HG02981 (cell line): ENCODE data around the gene POLR3H.

Experiments
- ATAC-seq: cut with Tn5 transposase; IDR thresholded peaks from one replicate; pipeline ENCODE4 v1.9.1; 2021; ENCODE audit warnings: mild to moderate bottlenecking, moderate library complexity; ENCODE audit not compliant: unreplicated experiment

Gene POLR3H

DNA sequence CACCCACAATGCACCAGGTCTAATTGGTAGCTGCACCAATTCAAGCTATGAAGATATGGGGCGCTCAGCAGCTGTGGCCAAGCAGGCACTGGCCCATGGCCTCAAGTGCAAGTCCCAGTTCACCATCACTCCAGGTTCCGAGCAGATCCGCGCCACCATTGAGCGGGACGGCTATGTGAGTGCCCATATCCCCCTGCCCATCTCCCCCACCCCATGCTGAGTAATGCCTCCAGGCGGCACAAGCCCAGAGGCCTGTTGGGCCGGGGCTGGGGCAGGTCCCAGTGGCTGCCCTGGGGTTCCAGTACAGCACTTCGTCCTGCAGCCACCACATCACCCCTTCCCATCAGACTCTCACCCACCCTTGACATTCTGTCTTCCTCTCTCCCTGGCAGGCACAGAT is 21.5 kb downstream of the POLR3H start:
- no peak for ATAC-seq

DNA sequence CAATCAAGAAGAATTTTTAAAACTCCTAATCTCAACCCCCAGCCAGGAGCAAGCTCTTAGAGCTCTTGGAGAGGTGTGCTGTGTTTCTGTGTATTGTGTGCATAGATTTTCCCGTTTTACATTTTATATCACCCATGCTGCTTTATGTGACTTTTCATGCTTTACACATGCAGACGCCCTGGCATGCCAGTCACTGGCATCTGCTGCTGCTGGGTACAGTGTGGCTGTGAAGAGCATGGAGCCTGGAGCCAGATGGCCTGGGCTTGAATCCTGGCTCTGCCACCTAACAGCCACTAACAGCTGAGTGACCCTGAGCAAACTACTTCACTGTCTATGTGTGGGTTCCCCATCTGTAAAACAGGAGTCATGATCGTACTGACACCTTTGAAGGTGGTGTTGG is 23.1 kb downstream of the POLR3H start:
- ATAC-seq = no peak

DNA sequence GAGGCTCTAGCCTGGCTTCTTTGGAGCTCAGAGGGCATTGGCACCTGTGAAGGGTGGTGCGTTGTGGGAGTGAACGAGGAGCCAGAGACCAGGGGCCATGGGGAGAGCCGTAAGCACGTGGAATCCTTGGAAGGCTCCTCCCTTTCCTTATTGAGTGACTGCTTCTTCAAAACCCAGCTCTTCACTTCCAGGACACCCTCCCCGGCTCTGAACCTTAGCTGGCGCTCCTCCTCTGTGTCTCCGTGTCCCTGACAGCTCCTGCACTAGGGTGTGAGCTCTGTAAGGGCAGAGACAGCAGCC is 26.3 kb downstream of the POLR3H start:
- ATAC-seq = no peak

DNA sequence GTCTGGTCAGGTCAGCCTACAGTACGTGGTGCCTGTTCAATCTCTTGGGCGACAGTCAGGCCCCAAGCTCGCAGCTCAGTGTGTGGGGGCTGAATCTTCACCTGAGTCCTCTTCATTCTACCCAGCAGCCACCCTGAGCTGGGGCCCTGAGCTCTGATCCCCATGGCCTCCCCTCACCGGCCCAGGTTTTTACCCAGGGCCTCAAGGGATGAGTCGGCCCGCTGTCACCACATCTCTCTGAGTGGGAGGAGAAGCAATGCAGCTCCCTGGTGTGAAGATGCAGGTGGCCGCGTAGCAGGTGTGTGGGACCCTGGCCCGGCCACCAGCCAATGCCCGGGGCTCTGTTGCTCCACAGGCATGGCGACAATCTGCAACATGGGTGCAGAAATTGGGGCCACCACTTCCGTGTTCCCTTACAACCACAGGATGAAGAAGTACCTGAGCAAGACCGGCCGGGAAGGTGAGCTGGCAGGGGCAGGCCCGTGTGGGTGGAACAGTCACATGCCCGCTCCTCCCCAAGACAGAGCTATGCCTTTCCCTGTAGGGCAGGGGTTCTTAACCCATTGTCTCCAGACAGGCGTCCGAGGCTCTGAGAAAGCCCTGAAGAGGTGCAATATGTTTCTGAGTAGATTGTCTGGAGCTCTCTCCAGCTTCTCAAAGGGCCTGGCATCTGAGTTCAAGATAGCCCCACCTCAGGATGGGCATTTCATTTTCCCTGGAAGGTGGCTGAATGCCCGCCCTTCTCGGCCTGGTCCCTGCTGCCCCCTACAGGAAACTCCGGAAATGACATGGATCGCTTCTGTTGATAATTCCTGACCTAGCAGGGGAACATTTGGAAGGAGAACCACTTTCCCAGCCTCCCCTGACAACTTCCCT is 26.9 kb downstream of the POLR3H start:
- ATAC-seq = no peak

DNA sequence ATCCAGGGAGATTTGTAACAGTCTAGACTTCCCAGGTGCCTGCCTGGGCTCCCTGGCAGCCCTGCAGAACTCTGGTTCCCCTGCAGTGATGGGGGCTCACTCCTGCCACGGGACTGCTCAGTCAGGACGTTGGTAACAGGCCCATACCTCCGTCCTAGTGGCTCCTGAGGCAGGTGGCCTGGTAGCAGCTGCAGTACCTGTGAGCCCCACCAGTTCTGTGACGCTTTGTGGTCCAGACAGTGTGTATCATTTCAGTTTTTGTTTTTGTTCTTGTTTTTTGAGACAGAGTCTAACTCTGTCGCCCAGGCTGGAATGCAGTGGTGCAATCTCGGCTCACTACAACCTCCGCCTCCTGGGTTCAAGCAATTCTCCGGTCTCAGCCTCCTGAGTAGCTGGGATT is 27.8 kb downstream of the POLR3H start:
- no peak for ATAC-seq

DNA sequence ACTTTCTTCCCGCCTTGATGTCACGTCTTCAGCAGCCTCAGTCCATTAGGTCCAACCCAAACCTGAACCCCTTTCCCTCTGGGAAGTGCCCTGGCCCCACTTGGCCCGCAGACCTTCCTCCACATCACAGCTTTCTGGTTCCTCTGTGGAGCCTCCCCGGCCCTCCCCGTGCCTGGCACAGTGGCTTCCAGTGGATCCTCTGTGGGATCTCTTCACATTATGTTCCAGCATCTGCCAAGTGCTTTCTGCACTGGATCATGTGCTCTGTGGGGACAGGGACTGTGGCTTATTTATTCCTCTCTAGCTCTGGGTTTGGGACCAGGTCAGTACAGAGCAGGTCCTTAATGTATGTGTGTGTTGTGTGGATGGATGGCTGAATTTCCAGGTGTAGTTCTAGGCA is 30.9 kb downstream of the POLR3H start:
- ATAC-seq = no peak

DNA sequence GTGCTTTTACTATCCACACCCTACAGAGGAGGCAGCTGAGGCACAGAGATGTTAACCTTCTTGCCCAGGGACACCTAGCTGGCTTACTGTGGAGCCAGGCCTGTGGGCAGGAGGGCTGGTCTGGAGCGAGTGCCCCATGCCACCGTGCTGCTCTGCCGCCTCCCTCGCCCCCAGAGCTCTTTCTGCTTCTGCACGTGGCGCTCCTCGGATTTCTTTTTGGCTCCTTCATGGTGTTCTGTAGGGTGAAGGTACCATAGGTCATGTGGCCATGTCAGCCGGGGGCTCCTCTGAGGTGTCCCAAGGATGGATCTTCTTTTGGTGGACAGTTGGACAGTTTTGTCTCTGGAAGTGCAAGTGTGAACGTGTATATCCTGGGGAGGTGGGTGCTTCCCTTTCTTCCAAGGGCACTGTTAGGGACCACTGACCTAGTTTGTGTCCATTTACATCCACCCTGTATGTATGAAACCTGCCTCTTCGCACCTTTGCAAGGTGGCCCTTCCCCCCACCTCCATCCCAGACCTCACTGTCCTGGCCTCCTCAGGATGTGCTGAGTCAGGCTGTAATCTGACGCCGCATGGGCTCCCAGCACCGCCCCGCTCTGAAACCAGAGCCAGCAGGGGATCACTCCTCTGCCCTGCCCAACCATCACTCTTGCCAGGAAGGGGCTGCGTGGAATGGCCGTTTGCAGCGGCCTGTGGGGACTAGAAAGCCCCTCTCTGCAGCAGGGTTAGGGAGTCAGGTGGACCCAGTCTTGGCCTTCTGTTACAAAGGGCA is 31.7 kb downstream of the POLR3H start:
- no peak for ATAC-seq

DNA sequence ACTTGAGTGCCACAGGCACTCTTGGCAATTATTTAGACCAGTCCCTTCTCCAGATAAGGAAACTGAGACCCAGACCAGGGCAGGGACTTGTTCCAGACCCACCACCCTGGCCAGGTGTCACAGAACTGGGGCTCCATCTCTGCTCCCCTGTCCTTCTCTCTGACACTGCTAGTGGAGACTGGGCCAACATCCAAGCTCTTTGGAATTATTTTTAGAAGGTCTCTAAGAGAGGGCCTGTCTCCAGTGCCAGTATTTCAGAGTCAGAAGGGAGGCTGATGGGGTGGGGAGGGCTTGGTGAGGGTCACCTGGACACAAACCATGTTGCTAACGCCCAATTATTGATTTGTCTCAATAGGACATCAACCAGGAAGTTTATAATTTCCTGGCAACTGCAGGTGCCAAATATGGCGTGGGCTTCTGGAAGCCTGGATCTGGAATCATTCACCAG is 32.7 kb downstream of the POLR3H start:
- no peak for ATAC-seq

DNA sequence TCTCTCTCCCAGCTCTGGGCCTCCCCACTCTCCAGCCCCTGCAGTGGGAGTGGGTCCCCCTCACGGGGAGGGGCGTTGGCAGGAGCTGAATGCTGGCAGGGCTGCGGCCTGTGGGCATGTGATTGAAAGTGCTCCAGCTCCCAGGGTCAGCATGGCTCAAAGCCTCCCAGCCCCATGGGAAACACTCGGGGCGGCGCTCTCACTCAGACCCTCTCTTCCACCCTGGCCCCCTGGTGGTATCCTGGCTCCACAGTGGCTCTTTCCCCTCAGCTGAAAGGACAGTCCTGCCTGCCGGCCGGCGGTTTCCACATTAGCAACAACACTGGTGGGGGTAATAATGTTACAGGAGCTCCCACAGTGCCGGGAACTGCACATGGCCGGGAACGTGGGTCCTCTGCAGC is 35.5 kb downstream of the POLR3H start:
- no peak for ATAC-seq

DNA sequence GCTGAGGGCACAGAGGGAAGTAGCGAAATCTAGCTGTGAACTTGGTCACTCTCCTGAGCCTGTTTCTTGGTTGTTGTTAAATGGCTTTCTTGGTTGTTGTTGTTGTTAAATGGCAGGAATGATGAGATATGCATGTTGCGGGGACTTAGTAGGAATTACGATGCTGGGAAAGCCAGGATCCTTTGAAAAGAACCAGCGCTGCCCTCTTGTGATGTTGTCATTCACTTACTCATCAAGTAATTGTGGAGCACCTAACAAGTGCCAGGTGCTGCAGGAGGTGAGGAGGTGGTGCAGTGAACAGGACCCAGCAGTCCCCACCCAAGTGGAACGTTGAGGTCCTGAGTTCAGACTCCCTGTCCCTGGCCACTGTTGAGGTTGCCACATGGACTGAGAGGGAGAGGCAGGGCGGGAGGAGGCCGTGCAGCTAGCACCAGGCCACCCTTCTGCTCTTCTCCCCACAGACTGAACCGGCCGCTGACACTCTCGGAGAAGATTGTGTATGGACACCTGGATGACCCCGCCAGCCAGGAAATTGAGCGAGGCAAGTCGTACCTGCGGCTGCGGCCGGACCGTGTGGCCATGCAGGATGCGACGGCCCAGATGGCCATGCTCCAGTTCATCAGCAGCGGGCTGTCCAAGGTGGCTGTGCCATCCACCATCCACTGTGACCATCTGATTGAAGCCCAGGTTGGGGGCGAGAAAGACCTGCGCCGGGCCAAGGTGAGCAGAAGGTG is 36.8 kb downstream of the POLR3H start:
- ATAC-seq = no peak

DNA sequence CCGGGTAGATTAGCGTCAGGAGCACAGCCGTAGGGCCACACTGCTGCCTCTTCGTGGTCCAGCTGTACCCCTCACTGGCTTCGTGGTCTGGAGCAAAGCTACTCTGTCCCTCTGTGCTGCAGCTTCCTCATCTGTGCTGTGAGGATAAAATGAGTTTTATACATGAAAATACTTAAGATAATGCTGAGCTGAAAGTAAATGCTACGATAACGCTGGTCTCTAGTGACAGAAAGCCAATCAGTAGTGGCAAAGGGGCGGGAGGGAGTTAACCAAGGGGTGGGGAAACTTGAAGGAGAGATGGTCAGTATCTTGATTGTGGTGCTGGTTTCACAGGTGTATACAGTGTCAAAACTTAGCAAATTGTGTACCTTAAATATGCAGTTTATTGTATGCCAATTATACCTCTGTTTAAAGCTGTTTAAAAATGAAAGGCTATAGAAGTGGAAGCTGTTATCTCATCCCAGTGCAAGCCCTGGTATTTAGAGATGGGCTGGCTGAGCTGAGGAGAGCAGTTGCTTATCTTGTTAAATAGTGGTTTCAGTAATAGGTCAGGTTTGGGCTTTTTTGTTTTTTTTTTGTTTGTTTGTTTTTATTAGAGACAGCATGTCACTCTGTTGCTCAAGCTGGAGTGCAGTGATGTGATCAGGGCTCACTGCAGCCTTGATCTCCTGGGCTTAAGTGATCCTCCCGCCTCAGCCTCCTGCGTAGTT is 38.6 kb downstream of the POLR3H start:
- ATAC-seq = no peak

DNA sequence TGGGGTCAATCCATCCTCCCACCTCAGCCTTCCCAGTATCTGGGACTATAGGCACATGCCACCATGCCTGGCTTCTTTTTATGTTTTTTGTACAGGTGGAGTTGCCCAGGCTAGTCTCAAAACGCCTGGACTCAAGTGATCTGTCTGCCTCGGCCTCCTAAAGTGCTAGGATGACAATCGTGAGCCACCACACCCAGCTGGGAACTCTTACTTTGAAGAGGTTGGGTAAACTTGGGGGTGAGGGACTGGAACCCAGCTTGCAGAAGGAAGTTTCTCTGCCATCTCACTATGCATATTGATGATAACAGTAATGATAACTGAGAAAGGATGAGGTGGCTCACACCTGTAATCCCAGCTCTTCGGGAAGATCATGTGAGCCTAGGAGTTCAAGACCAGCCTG is 39.5 kb downstream of the POLR3H start:
- ATAC-seq = no peak

DNA sequence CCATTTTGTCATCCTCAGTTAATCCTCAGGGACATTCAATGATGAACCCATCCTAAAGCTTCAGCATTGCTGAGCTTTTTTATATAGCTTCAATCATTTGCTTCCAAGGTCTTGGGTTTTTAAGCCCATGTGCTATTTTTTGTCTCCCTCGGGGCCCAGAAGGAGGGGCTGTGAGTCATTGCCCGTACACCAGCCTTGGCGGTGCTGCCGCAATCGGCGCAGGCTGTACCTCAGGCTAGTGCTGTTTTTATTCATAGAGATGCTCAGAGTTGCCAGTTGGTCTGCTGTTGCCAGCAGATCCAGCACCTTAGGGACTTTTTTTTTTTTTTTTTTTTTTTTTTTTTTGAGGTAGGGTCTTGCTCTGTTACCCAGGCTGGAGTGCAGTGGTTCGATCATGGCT is 39.9 kb downstream of the POLR3H start:
- ATAC-seq = no peak

DNA sequence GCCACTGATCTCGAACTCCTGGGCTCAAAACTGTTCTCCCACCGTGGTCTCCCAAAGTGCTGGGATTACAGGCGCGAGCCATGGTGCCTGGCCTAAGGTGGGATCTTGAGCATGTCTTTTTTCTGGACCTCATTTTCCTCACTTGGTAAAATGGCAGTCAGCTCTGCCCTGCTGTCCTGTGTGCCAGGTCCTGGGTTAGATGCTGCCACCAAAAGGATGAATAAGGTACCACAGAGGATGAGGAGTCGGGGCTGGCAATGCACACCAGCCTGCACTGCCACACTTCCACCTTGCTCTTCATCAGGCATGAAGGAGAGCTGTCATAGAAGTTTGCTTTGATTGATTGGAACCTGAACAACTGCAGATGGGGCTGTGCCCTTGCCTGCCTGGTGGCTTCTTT is 43.1 kb downstream of the POLR3H start:
- ATAC-seq = no peak

DNA sequence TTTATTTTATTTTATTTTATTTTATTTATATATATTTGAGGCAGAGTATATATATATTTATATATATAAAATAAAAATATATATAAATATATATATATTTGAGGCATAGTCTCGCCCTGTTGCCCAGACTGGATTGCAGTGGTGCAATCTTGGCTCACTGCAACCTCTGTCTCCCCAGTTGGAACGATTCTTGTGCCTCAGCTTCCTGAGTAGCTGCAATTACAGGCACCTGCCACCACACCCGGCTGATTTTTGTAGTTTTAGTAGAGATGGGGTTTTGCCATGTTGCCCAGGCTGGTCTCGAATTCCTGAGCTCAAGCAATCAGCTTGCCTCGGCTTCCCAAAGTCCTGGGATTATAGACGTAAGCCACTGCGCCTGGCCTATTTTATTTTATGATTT is 44.0 kb downstream of the POLR3H start:
- ATAC-seq = no peak

DNA sequence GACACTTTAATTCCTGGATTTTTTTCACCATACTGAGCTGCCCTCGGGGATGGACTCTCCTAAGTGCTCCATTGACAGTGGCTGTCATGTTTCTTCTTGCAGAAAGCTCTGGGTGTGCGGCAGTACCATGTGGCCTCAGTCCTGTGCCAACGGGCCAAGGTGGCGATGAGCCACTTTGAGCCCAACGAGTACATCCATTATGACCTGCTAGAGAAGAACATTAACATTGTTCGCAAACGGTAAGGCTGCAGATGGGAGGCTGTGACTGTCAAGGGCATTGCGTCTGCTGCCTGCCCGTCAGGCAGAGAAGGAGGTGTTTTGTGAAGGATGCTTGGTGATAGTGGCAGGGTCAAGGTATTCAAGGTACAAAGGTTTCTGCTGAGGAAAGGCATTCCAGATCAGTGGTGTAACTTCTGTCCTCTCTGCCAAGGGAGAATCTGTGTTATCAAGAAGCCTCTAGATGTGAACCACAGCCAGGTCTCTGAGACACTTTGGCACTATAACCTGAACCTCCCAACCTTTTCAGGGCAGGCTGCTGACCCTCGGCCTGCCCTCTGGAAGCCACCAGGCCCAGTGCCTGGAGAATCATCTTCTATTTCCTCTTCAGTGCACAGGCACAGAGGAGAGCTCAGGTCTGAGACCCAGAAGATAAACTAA is 44.5 kb downstream of the POLR3H start:
- ATAC-seq = no peak

DNA sequence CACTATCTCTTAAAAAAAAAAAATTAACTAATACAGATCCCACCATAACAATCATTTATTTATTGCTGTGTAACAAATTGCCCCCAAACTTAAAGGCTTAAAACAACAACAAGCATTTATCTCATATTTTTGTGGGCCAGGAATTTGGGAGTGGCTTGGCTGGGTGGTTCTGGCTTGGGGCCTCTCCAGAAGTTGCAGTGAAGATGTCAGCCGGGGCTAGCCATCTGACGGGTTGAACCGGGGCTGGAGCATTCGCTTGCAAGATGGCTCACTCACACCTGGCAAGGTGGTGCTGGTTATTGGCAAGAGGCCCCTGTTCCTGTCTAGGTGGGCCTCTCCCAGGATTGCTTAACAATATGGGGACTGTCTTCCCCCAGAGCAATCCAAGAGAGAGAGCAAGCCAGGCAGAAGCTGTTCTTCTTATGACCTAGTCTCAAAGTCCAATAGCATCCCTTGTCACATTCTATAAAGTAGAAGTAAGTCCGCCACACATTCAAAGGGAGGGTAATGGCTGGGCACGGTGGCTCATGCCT is 45.9 kb downstream of the POLR3H start:
- no peak for ATAC-seq

DNA sequence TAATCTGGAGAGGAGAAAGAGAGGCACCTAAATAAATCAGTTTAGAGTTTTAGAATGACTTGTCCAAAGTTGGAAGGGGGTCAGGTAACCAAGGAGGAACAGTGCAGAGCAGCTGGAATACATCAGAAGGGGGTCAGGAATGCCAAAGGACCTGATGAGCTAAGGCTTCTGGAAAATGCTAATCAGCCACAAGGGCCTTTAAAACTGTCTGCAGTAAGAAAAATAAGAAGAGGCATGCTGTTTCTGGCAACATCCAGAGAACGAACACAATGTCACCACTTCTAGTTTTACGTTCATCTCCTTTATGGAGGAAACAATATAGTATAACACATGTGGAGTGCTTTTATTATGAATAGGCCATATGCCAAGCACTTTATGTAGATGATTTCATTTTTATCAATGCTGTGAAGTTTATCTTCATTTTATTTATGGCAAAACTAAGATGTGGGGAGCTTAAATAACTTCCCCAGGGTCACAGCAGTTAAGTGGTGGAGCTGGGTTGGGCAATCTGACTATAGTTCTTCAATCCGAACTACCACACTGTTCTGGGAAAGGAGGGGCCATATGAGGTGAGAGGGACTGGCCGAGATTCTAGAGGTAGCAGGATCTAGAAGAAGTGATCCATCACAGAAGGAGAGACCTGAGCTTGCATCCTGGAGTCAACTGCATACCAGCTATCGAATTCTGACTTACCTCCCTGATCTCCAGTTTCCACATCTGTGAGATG is 52.7 kb downstream of the POLR3H start:
- no peak for ATAC-seq

DNA sequence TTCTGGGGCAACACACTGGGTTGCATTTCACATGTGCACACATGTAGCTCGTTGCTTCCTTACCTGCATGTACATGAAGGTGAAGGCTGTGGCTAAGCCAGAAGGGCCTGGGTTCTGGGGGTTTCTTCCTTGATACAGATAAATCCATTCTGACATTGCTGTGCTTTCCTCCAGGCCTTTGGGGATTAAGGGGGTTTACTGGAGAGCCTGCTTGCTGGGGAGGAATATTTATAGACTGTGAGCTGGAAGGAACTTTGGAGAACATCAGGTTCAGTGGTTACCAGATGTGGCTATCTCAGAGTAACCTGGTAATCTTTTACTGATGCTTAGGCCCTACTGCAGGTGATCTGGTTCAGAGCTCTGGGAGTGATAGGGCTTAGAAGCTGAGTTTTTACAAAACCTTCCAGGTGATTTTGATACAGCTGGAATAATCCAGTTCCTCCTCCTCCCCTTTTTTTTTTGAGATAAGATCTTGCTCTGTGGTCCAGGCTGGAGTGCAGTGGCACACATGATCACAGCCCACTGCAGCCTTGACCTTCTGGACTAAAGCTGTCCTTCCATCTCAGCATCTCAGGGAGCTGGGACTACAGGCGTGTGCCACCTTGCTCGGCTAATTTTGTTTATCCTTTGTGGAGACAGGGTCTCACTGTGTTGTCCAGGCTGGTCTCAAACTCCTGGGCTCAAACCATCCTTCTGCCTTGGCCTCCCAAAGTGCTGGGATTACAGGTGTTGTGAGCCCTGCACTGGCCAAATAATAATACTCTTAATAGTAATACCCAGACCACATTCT is 55.5 kb downstream of the POLR3H start:
- no peak for ATAC-seq
